PC-3 (cell line): ENCODE results near the gene ANKRD37.

Source experiments
- EZH2 ChIP-seq: fragments of 300-600 bp; sonication (generic); IDR thresholded peaks from one replicate; pipeline ENCODE4 v1.6.1; 2017; ENCODE audit warnings: antibody characterized with exemption, mild to moderate bottlenecking, low read length; ENCODE audit not compliant: unreplicated experiment
- EZH2phosphoT487 ChIP-seq: fragments of 300-600 bp; sonication (generic); IDR thresholded peaks from 2 replicates; pipeline ENCODE4 v1.6.1; 2018; ENCODE audit warnings: mild to moderate bottlenecking, antibody characterized with exemption, low read length, borderline replicate concordance
- TF ChIP-seq, protein P1 (sequence below): fragments of 300-600 bp; sonication (generic); conservative IDR thresholded peaks from 2 replicates; pipeline ENCODE4 v1.5.1; 2017; ENCODE audit warnings: antibody characterized with exemption, low read depth, mild to moderate bottlenecking, low read length

DNA sequence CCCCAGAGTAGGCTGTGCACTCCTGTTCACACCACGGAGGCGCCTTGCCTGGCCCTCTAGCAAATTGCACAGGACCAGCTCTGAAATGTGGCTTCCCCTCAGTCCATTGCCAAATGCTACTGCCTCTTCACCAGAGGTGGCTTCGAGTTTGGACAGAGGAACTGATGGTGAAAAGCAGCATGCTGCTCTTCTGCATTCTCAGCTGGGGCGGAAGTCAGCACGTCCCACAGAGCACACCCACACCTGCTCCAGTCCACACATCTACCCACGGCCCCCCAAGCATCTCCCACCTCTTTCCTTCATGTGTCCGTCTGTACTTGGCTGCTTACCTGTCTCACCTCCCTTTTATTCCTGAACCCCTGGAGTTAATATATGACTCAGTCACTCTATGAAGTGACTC, 44.4 kb upstream of the ANKRD37 start:
- TF ChIP-seq, protein P1, sequence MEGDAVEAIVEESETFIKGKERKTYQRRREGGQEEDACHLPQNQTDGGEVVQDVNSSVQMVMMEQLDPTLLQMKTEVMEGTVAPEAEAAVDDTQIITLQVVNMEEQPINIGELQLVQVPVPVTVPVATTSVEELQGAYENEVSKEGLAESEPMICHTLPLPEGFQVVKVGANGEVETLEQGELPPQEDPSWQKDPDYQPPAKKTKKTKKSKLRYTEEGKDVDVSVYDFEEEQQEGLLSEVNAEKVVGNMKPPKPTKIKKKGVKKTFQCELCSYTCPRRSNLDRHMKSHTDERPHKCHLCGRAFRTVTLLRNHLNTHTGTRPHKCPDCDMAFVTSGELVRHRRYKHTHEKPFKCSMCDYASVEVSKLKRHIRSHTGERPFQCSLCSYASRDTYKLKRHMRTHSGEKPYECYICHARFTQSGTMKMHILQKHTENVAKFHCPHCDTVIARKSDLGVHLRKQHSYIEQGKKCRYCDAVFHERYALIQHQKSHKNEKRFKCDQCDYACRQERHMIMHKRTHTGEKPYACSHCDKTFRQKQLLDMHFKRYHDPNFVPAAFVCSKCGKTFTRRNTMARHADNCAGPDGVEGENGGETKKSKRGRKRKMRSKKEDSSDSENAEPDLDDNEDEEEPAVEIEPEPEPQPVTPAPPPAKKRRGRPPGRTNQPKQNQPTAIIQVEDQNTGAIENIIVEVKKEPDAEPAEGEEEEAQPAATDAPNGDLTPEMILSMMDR = no peak
- no peak for TF ChIP-seq EZH2
- TF ChIP-seq EZH2phosphoT487 = no peak
